Measurements from ENCODE around the gene ATG16L1. TPM values are rescaled to one million over a fixed set of nuclear protein-coding genes. Genes with fewer than 3 reads are reported as not detected.

Gene ATG16L1
- total and polyA plus RNA-seq, 2 experiments from 2014 or later: 16.2 to 17.2 TPM

DNA sequence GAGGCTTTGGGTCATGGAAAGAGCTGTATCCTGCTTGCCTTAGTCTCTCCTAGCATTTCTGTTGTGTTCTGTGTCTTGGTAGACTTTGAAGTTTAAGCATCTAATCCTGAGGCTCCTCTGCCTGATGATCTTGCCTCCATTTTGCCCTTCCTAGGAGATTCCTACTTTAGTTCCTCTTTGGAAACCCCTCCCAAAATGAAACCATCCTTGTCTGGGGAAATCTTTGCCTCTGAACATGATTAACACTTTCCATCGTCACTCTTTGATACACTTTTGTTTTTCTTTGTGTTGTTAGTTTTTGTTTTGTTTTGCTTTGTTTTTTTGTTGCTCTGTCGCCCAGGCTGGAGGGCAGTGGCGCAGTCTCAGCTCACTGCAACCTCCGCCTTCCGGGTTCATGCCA lies 9.2 kb downstream of the ATG16L1 start:
- DNase-seq: no peak
- Histone ChIP-seq H3K27ac (no peak overlapping the region), H3K9me2 (ENCODE audit: insufficient read depth) (no peaks in the 10 kb centered on the region), H3K4me2 (ENCODE audit: unreplicated experiment) (no peak overlapping the region), H3K79me2 (ENCODE audit: insufficient read depth) (peaks cover 59% of the 10 kb centered on the region), H3K4me3 (no peak overlapping the region), H3F3A (ENCODE audit: insufficient read depth) (no peaks in the 10 kb centered on the region), H4K20me1 (ENCODE audit: insufficient read depth) (no peaks in the 10 kb centered on the region), H3K27me3 (replicated peaks; ENCODE audit: insufficient read depth) (no peaks in the 10 kb centered on the region), H3K9me3 (ENCODE audit: low read depth) (no peaks in the 10 kb centered on the region), H3K4me1 (ENCODE audit: insufficient read depth) (no peaks in the 10 kb centered on the region), H2AFZ (no peak overlapping the region), H3K9ac (no peak overlapping the region), H3K36me3 (ENCODE audit: low read depth) (peaks cover 59% of the 10 kb centered on the region)
- in situ Hi-C loops (cut with MboI): no loop called here
- no peak for TF ChIP-seq EZH2phosphoT487 (IDR thresholded peaks at IDR 0.05; ENCODE audit: insufficient read depth, low read depth)
- no peak for TF ChIP-seq EZH2 (IDR thresholded peaks at IDR 0.05; ENCODE audit: insufficient read depth, poor library complexity, severe bottlenecking)
- 98 to 99% methylated on average over 5 of the region's 5 CpGs for WGBS, 2 experiments (ENCODE audit: low coverage in 1 of 2, low lambda C conversion rate in 2 of 2, missing lambda C conversion rate in 2 of 2)

DNA sequence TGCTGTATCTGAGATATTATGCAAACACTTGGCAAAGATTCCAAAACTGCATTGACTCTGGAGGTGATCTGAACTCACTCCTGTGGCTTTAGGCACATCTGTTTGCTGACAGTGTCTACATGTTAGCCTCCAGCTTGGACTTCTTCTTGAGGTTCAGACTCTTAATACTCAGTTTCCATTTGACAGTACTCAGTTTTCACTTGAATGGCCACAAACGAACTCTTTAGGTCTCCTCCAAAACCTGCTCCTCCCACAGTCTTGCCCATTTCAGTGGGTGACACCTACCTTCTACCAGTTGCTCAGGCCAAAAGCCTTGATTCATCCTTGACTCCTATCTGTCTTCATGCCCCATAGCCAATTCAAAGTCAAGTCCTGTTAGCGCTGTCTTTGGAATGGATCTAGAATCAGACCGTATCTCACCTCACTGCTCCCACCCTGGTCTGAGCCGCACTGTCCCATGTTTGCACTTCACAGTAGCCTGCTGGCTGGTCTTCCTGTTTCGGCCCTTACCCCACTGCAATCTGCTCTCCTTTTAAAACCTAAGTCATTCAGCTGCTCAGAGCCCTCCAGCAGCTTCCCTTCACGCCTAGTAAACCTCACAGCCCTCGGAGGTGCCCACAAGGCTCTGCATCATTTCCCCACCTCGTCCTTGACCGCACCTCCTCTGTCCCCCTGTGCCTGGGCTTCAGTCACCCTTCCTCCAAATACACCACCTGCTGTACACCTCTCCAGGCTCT lies 10.5 kb downstream of the ATG16L1 start:
- in situ Hi-C loops (cut with MboI): no loop called here
- H3K4me2 ChIP-seq (ENCODE audit: unreplicated experiment): no peak overlapping the region
- TF ChIP-seq EZH2 (IDR thresholded peaks at IDR 0.05; ENCODE audit: insufficient read depth, poor library complexity, severe bottlenecking) (no peak), EZH2phosphoT487 (IDR thresholded peaks at IDR 0.05; ENCODE audit: insufficient read depth, low read depth) (no peak)
- no peaks in the 10 kb centered on the region for H3F3A ChIP-seq (ENCODE audit: insufficient read depth)
- H2AFZ ChIP-seq: no peak overlapping the region
- H3K4me3 ChIP-seq: no peak overlapping the region
- no peaks in the 10 kb centered on the region for H3K9me3 ChIP-seq (ENCODE audit: low read depth)
- peaks cover 52% of the 10 kb centered on the region for H3K79me2 ChIP-seq (ENCODE audit: insufficient read depth)
- no peaks in the 10 kb centered on the region for H3K4me1 ChIP-seq (ENCODE audit: insufficient read depth)
- H3K27ac ChIP-seq: no peak overlapping the region
- H4K20me1 ChIP-seq (ENCODE audit: insufficient read depth): no peaks in the 10 kb centered on the region
- peaks cover 62% of the 10 kb centered on the region for H3K36me3 ChIP-seq (ENCODE audit: low read depth)
- no peak overlapping the region for H3K9ac ChIP-seq
- H3K27me3 ChIP-seq (replicated peaks; ENCODE audit: insufficient read depth): no peaks in the 10 kb centered on the region
- H3K9me2 ChIP-seq (ENCODE audit: insufficient read depth): no peaks in the 10 kb centered on the region
- 97 to 99% methylated on average over 9 of the region's 9 CpGs for WGBS, 2 experiments (ENCODE audit: low coverage in 1 of 2, low lambda C conversion rate in 2 of 2, missing lambda C conversion rate in 2 of 2)
- no peak for DNase-seq

DNA sequence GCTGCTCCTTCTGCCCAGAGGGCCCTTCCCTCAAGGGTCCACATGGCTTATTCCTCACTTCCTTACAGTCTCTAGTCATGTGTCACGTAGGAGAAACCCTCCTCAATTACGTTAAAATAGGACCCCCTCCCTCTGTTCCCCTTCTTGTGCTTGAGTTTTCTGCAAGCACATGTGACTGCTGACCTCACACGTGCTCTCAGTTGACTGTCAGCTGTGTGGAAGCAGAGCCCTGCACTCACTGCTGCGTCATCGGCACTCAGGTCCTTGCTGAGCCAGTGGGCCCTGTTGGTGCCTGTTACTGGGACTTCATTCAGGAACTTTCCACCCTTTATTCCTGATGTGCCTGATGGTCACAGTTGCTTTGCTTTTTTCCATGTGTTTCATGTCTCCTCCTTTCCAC lies 11.1 kb downstream of the ATG16L1 start:
- H4K20me1 ChIP-seq (ENCODE audit: insufficient read depth): no peaks in the 10 kb centered on the region
- H3F3A ChIP-seq (ENCODE audit: insufficient read depth): no peaks in the 10 kb centered on the region
- no peak for DNase-seq
- H3K9ac ChIP-seq: no peak overlapping the region
- no peak overlapping the region for H3K4me2 ChIP-seq (ENCODE audit: unreplicated experiment)
- peaks cover 46% of the 10 kb centered on the region for H3K79me2 ChIP-seq (ENCODE audit: insufficient read depth)
- TF ChIP-seq EZH2phosphoT487 (IDR thresholded peaks at IDR 0.05; ENCODE audit: insufficient read depth, low read depth) (no peak), EZH2 (IDR thresholded peaks at IDR 0.05; ENCODE audit: insufficient read depth, poor library complexity, severe bottlenecking) (no peak)
- H3K9me2 ChIP-seq (ENCODE audit: insufficient read depth): no peaks in the 10 kb centered on the region
- no peak overlapping the region for H3K27ac ChIP-seq
- no peak overlapping the region for H2AFZ ChIP-seq
- in situ Hi-C loops (cut with MboI): no loop called here
- H3K27me3 ChIP-seq (replicated peaks; ENCODE audit: insufficient read depth): no peaks in the 10 kb centered on the region
- WGBS, 2 experiments (ENCODE audit: low coverage in 1 of 2, low lambda C conversion rate in 2 of 2, missing lambda C conversion rate in 2 of 2): 89 to 92% methylated on average over 5 of the region's 5 CpGs
- H3K4me3 ChIP-seq: no peak overlapping the region
- no peaks in the 10 kb centered on the region for H3K9me3 ChIP-seq (ENCODE audit: low read depth)
- H3K36me3 ChIP-seq (ENCODE audit: low read depth): peaks cover 62% of the 10 kb centered on the region
- no peaks in the 10 kb centered on the region for H3K4me1 ChIP-seq (ENCODE audit: insufficient read depth)

DNA sequence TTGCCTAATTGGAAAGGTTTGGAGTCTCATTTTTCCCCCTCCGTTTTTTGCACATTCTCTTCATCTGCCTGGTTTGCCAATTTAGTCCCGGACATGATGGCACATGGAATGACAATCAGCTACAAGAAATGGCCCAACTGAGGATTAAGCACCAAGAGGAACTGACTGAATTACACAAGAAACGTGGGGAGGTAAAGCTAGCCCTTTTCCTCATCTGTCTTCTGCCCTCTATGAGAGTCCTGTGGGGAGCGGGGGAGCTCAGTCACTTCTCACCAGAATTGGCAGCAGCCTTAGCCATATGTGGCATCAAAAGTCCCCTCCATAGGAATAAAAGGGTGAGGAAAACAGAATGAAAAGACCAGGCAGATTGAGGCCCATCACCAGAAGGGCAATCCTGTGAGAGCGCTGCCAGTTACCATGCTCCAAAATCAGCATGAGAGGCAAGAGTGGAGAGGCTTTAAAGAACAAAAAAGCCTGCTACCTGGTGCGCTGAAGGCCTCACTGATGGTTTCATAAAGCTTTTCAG lies 11.6 kb downstream of the ATG16L1 start:
- in situ Hi-C loops (cut with MboI): no loop called here
- H3K79me2 ChIP-seq (ENCODE audit: insufficient read depth): peaks cover 42% of the 10 kb centered on the region
- no peaks in the 10 kb centered on the region for H3K9me3 ChIP-seq (ENCODE audit: low read depth)
- H2AFZ ChIP-seq: no peak overlapping the region
- H3K27ac ChIP-seq: no peak overlapping the region
- 89 to 93% methylated on average over 6 of the region's 6 CpGs for WGBS, 2 experiments (ENCODE audit: low coverage in 1 of 2, low lambda C conversion rate in 2 of 2, missing lambda C conversion rate in 2 of 2)
- H3F3A ChIP-seq (ENCODE audit: insufficient read depth): no peaks in the 10 kb centered on the region
- no peaks in the 10 kb centered on the region for H3K9me2 ChIP-seq (ENCODE audit: insufficient read depth)
- peaks cover 61% of the 10 kb centered on the region for H3K36me3 ChIP-seq (ENCODE audit: low read depth)
- no peak for TF ChIP-seq EZH2phosphoT487 (IDR thresholded peaks at IDR 0.05; ENCODE audit: insufficient read depth, low read depth)
- no peak for TF ChIP-seq EZH2 (IDR thresholded peaks at IDR 0.05; ENCODE audit: insufficient read depth, poor library complexity, severe bottlenecking)
- no peaks in the 10 kb centered on the region for H3K4me1 ChIP-seq (ENCODE audit: insufficient read depth)
- no peak overlapping the region for H3K4me2 ChIP-seq (ENCODE audit: unreplicated experiment)
- H3K4me3 ChIP-seq: no peak overlapping the region
- no peak for DNase-seq
- H3K9ac ChIP-seq: no peak overlapping the region
- H3K27me3 ChIP-seq (replicated peaks; ENCODE audit: insufficient read depth): no peaks in the 10 kb centered on the region
- H4K20me1 ChIP-seq (ENCODE audit: insufficient read depth): no peaks in the 10 kb centered on the region
